ENCODE data around the gene TRIM44.
"Not testable (repeated sequence)": the region's sequence is repeated elsewhere in the genome, so short reads cannot be mapped to it uniquely, and the experiment has no call there.

TRIM44 gene

GRCh38 chr11:35650467-35650866 is 12.1 kb upstream of the TRIM44 start:
- no peak overlapping the region for H3K4me3 ChIP-seq (ENCODE audit: insufficient read depth, low read length, poor library complexity, severe bottlenecking)
- no peak overlapping the region for H2AFZ ChIP-seq (ENCODE audit: low read depth, low read length, severe bottlenecking)

GRCh38 chr11:35651263-35651662 is 11.3 kb upstream of the TRIM44 start:
- Histone ChIP-seq H4K20me1 (ENCODE audit: low read depth, low read length) (no peaks in the 10 kb centered on the region), H3K79me2 (ENCODE audit: insufficient read depth, low read length) (no peaks in the 10 kb centered on the region), H3K27me3 (ENCODE audit: low read length) (no peaks in the 10 kb centered on the region), H3K9ac (ENCODE audit: low read length) (no peak overlapping the region), H3K9me2 (replicated peaks; ENCODE audit: insufficient read depth, low read length) (no peaks in the 10 kb centered on the region), H3F3A (ENCODE audit: insufficient read depth) (no peaks in the 10 kb centered on the region), H3K9me3 (ENCODE audit: insufficient read depth, low read length) (no peaks in the 10 kb centered on the region), H2AFZ (ENCODE audit: low read depth, low read length, severe bottlenecking) (no peak overlapping the region), H3K36me3 (ENCODE audit: low read length) (no peaks in the 10 kb centered on the region), H3K27ac (ENCODE audit: low read depth, low read length) (no peak overlapping the region), H3K4me3 (ENCODE audit: insufficient read depth, low read length, poor library complexity, severe bottlenecking) (no peak overlapping the region), H3K4me2 (ENCODE audit: low read depth, low read length, poor library complexity, severe bottlenecking) (no peak overlapping the region)
- TF ChIP-seq EZH2phosphoT487 (conservative IDR thresholded peaks at IDR 0.05; ENCODE audit: low read length) (no peak), CTCF (IDR thresholded peaks at IDR 0.05; ENCODE audit: insufficient read depth, low read length, poor library complexity, severe bottlenecking) (no peak)

More at GRCh38 chr11:35650467-35650866, 12.1 kb upstream of the TRIM44 start:
- no peaks in the 10 kb centered on the region for H3K9me2 ChIP-seq (replicated peaks; ENCODE audit: insufficient read depth, low read length)
- H3K27ac ChIP-seq (ENCODE audit: low read depth, low read length): no peak overlapping the region
- H3F3A ChIP-seq (ENCODE audit: insufficient read depth): no peaks in the 10 kb centered on the region
- TF ChIP-seq EZH2phosphoT487 (conservative IDR thresholded peaks at IDR 0.05; ENCODE audit: low read length) (no peak), CTCF (IDR thresholded peaks at IDR 0.05; ENCODE audit: insufficient read depth, low read length, poor library complexity, severe bottlenecking) (no peak)
- H4K20me1 ChIP-seq (ENCODE audit: low read depth, low read length): no peaks in the 10 kb centered on the region
- no peaks in the 10 kb centered on the region for H3K27me3 ChIP-seq (ENCODE audit: low read length)
- H3K4me2 ChIP-seq (ENCODE audit: low read depth, low read length, poor library complexity, severe bottlenecking): no peak overlapping the region
- H3K9ac ChIP-seq (ENCODE audit: low read length): no peak overlapping the region
- no peaks in the 10 kb centered on the region for H3K36me3 ChIP-seq (ENCODE audit: low read length)
- no peaks in the 10 kb centered on the region for H3K9me3 ChIP-seq (ENCODE audit: insufficient read depth, low read length)
- no peaks in the 10 kb centered on the region for H3K79me2 ChIP-seq (ENCODE audit: insufficient read depth, low read length)

GRCh38 chr11:35652786-35653185 is 9.8 kb upstream of the TRIM44 start:
- H3K9me3 ChIP-seq (ENCODE audit: insufficient read depth, low read length); H3K27ac ChIP-seq (ENCODE audit: low read depth, low read length); H4K20me1 ChIP-seq (ENCODE audit: low read depth, low read length); H3K27me3 ChIP-seq (ENCODE audit: low read length); H2AFZ ChIP-seq (ENCODE audit: low read depth, low read length, severe bottlenecking); H3K4me3 ChIP-seq (ENCODE audit: insufficient read depth, low read length, poor library complexity, severe bottlenecking); H3F3A ChIP-seq (ENCODE audit: insufficient read depth); H3K9me2 ChIP-seq (replicated peaks; ENCODE audit: insufficient read depth, low read length); H3K4me2 ChIP-seq (ENCODE audit: low read depth, low read length, poor library complexity, severe bottlenecking); H3K36me3 ChIP-seq (ENCODE audit: low read length); H3K9ac ChIP-seq (ENCODE audit: low read length); H3K79me2 ChIP-seq (ENCODE audit: insufficient read depth, low read length): not testable (repeated sequence)

GRCh38 chr11:35654711-35655110 is 7.9 kb upstream of the TRIM44 start:
- Histone ChIP-seq H4K20me1 (ENCODE audit: low read depth, low read length) (no peaks in the 10 kb centered on the region), H3K27me3 (ENCODE audit: low read length) (no peaks in the 10 kb centered on the region), H3K9me3 (ENCODE audit: insufficient read depth, low read length) (no peaks in the 10 kb centered on the region), H2AFZ (ENCODE audit: low read depth, low read length, severe bottlenecking) (no peak overlapping the region), H3K79me2 (ENCODE audit: insufficient read depth, low read length) (no peaks in the 10 kb centered on the region), H3F3A (ENCODE audit: insufficient read depth) (no peaks in the 10 kb centered on the region), H3K4me2 (ENCODE audit: low read depth, low read length, poor library complexity, severe bottlenecking) (no peak overlapping the region), H3K27ac (ENCODE audit: low read depth, low read length) (no peak overlapping the region), H3K9ac (ENCODE audit: low read length) (no peak overlapping the region), H3K4me3 (ENCODE audit: insufficient read depth, low read length, poor library complexity, severe bottlenecking) (no peak overlapping the region), H3K9me2 (replicated peaks; ENCODE audit: insufficient read depth, low read length) (no peaks in the 10 kb centered on the region), H3K36me3 (ENCODE audit: low read length) (no peaks in the 10 kb centered on the region)
- no peak for TF ChIP-seq CTCF (IDR thresholded peaks at IDR 0.05; ENCODE audit: insufficient read depth, low read length, poor library complexity, severe bottlenecking)
- TF ChIP-seq EZH2phosphoT487 (conservative IDR thresholded peaks at IDR 0.05; ENCODE audit: low read length): no peak

All from SU-DHL-6 (cell line).